Stimulated activated CD8-positive, alpha-beta memory T cell treated with anti-CD3 and anti-CD28 coated beads, Interleukin-12 subunit alpha, Interleukin-12 subunit beta, amount 100 ng/mL, for 4 hours (primary cell): ENCODE data around the gene PPM1L.

ENCODE experiments used
- DNase-seq: peaks from one replicate; pipeline ENCODE4 v3.0.0-alpha.2; 2020; ENCODE audit warnings: low read depth

Gene PPM1L

DNA sequence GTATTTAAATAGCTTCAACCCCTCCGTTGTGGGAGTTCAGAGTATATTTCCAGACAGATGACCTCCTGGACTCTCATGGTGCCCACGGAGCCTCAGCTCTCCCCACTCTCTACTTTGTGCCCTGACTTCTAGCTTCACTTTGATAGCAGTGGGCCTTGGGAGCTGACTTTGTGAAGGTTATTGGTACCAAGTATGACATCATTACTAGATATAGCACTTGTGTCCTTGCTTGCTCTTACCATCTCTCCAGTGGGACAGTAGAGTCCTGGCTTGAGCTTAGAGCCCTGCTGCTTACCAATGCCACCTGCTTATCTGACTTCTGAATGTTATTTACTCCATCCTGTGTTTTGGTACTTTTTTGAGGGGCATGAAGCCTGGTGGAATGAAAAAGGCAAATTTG is 53.4 kb downstream of the PPM1L start:
- DNase-seq = no peak

DNA sequence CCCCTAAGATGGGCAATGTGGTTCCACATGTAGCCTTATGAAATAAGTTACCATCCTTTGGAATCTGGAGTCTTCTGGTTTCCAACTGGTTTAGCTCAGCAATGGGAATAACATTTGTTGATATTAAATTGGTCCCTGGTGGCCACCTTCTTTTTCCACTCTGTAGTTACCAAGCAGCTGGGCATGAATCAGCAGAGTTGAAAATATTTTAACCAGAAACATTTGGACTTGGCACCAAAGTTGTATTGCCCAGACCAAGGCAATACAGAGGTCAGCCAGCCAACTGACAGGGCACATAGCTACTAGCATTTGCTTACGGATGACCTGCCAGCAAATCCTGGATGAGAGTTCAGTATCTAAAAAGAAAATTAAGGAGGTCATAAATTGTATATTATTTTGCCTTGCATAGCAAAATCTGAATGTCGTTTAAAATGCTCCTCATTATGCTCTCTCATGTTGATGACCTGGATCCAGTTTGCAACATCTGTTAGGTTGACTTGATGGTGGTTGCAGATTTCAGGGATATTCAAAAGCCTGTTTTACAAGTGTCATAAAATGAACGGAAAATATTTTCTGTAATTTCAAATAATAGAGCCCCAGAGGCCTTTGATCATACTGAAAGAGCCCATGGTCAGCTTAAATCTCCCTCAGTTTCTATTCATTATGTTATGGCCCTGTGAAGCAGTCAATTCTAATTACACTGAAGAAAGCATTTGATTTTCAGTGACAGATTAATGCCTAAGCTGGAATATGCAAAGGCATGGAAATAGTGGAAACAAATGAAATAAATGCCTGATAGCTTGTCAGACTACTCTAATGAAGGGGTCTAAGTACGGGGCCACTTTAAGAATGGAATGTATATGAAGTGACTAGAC is 54.6 kb downstream of the PPM1L start:
- no peak for DNase-seq

DNA sequence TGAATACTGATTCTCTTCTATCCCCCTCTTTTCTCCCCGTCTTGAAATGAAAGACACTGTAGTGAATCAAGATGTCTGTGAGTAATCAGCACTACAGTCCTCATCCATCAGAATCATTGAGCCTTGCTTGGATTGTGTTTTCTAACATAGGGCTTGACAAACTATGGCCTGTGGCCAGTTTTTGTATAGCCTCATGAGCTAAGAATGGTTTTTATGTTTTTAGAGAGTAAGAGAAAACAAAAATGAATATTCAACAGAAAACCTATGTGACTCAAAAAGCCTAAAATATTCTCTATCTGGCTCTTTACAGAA is 55.2 kb downstream of the PPM1L start:
- DNase-seq = no peak

DNA sequence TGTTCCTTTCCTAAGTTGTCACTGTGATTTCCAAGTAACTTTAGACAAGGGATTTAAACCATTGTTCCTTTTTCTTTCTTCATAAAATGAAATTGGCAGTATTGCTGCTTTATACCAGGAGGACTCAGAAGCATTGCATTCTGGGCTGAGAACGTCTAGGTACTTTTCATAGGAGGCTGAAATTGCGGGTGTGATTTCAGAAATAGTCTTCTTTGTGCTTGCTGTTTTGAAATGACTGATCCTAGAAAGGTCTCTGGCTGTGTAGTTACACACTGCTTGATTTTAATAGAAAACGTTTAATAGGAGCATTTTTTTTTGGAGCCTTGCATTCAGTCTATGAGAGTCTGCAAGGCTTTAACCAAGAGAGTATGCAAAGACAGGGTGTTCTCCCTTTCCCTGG is 56.3 kb downstream of the PPM1L start:
- no peak for DNase-seq

DNA sequence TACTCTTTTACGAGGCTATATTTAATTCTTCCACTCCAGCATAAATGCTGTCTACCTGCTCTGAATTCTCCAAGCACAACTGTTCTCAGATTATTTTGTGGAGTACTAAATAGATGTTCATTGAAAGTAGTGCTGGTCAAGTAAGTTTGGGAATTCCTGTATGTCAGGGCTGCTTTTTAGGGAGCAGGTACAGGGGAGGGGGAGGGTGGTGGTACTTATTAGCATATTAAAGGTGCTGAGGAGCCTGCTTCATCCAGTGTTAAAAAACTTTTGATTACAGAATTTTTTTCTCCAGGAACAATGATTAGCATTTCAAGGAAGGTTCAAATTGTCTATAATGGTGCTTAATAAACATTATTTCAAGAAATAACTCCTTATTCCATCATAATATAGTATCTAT is 59.2 kb downstream of the PPM1L start:
- no peak for DNase-seq

DNA sequence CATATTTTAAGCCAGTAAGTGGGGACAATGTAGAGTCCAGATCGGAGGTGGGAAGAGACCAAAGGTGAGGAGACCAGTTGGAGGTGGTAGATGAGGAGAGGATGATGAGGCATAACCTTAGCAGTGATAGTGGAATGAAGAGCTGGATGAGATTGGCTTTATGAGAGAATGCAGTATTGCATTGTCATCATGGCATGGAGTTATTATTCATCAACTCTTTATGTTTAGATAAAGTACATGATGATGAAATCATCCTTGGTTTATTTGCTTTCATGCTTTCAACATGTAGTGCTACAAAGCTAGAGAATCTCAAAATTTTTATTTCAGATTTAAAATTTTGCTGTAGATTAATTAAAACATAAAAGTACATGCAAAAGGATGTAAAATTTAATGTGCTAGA is 64.0 kb downstream of the PPM1L start:
- no peak for DNase-seq

DNA sequence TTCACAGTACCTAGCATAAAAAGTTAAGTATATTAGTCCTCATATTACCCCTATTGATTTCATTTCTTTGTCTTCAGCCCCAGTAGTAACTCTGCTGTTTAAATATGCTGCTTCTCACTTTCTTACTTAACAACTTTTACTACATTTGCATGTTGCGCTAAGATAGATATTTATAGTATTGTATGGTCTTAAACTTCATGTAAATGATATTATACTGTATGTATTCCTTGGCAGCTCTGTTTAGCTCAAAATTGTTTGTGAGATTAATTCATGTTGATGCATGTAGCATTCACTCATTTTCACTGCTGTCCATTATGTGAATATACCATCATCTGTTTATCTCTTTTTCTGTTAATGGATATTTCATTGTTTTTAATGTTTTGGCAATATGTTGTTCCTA is 64.4 kb downstream of the PPM1L start:
- no peak for DNase-seq

DNA sequence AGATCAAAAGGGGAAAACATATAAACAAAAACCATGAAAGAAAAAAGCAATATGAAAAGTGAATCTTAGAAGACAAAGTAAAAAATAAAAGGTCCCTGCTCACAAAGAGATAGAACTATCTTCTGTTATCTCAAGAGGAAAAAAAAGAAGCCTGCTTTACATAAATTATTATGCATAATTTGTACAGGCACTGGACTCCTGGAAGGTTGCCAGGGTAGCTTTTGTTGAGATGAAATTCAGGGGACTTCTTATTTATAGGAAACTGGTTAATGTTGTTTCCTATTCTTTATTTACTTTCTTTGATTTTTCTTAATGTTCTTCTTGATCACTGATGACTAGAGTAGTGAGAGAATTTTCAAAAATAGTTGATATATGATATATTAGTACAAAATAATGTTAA is 66.9 kb downstream of the PPM1L start:
- DNase-seq = no peak

DNA sequence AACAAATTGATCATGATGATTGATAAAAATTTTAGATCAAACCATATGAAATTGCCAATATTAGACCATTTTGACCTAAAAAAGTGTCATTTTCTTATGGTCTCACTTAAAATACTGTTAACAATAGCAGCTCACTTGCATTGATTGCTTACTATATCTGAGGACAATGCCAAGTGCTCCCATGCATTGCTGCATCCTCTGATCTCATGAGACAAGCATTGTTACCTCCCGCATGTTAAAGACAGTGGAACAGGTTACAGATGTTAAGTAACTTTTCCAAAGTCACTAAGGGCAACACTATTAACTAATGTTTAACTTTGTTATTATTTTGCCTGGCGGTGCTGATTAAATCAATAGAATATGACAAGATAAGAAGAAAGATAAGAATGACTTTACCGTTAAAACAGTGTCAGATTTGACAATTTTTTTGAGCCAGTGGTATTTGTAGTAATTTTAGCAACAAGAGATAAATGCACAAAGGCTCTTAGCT is 69.3 kb downstream of the PPM1L start:
- DNase-seq = no peak

DNA sequence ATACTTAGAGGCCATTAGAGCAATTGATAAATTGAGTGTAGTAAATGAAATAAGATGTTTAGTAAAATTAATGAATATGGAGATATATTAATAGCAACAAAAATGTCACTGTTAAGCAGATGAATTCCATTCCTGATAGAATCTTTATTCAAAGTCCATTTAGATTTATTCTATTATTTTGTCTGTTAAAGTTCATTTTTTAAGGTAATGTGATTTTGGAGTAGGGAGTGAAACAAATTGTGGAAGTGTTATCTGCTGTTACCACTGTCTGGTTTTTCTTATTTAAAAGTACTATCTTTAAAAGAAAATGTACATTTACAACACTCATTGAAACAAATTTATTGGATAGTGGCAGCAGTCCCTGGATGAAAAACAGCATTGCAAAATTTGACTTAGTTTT is 70.4 kb downstream of the PPM1L start:
- DNase-seq = no peak

DNA sequence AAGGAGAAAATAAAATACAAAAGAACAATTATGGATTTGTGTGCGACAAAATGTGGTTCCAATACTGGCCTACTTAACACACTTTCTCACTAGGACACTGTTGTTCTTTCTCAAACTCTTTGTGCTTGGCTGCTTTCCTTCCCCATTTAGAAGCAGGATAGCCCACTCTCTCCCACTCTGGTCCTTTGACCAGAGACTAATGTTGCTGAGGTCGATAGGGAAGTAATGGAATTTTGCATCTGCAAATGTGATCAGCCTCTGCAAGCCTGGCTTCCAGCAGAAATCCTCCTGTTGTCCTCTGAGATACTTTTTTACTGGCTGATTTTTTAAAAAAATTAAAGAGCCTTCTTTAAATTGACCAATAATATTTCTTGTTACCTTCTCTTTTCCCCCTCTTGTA is 71.0 kb downstream of the PPM1L start:
- no peak for DNase-seq

DNA sequence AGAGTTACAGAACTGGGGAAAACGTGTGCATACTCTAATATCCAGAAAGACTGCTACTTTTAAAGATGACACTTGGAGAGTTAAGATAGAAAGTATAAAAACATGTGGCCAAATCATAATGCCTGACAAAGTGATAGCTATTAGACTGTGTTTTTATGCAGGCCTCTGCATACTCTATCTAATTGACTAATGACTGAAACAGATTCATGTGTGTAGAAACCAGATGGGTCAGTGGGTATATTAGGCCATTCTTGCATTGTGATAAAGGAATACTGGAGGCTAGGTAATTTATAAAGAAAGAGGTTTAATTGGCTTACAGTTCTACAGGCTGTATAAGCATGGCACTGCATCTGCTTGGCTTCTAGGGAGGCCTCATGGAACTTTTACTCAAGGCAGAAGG is 71.5 kb downstream of the PPM1L start:
- DNase-seq = no peak

DNA sequence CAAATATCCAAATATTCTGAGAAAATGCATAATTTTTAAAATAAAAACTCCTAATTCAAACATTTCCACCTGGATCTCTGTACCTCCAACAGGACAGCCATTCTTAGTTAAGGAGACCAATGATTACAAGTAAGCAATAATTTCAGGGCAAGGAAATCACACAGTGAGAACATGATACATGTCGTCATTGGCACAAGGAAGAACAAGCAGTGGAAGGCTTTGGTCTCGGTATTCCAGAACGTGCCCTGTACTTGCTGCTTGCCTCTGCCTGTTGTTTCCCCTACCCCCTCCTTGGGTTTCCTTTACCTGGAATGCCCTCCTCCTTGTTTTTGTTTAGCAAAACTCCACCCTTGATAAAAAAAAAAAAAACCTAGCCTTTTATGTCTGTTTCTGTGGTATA is 72.8 kb downstream of the PPM1L start:
- DNase-seq = no peak

DNA sequence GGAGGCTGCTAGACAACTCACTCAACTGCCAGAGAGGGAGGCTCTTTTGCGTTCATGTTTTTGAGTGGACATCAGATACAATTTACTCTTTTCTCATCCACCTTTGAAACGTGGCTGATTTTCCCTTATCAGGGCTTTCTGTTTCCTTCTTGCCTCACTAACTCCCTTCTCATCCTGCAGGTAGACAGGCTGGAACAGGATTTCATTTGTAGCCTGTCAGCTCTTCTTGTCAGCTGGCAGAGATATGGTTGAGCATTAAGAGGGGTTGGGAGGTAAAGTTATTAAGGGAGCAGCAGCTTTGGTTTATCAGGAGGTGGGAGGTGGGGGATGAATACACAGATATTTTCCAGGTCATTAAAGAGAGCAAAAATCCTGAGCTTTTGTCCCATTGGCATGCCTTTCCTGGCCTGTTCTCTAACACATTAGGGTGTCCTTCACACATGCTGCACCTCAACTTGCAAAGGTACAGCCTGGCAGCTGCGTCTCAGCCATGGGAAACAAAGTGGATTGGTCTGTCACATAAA is 73.5 kb downstream of the PPM1L start:
- no peak for DNase-seq

DNA sequence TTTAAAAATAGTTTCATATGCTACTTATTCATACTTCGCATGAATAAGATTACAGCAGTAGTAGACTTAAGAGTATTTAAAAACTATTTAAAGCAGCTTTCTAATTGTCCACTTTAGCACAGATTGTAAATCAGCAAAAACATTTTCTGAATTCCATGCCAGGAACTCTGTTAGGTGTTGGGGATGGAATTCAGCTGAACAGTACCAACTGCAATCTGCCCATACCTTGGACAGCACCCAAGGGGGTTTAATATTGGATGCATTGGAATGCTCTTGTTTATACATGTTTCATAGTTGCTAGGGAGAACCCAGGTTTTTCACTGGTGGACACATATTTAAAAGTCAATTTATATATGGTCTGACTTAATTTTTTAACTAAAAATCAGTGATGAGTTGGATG is 74.8 kb downstream of the PPM1L start:
- DNase-seq = no peak

DNA sequence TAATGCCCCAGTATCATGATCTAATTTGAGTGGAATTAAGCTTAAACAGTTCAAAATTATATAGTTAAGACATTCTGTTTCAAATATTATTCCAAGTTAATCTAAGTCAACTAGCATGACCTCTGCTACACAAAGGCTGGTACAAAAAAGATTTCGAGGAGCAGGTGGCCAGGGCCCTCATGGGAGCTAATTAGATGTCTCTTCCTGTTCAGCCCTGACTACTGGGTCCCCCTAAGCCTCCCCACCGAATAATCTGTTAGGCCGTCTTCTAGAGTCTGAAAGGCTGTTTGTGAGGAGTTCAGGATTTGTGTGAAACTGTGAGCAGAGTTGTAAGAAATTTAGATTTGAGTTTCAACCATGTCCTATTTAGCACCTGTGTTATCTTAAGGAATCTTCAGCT is 75.4 kb downstream of the PPM1L start:
- DNase-seq = no peak

DNA sequence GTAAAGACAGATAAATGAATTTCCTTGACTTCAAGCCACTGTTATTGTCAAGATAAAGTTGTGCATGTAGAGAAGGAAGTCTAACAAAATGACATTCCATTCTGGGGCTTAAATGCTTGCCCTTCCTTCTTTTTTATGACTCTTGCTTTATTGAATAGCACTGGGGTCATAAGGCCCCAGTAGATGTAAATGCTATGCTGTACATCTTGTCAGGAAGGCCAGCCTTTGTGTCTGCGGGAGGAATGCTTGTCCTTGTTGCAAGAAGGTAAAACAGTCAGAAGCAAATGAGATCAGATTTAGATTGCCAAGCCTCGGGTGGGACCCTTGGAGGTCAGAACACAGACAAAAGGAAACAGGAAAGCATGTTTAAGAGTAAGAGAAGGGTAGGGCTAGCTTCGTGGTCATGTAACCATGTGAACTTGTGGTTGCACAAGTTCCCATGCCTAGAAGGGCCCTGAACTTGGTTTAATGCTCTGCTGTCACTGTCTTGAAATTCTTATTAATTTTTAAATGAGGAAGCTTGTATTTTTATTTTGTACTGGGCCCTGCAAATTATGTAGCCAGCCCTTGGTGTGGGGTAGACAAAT is 81.5 kb downstream of the PPM1L start:
- no peak for DNase-seq

DNA sequence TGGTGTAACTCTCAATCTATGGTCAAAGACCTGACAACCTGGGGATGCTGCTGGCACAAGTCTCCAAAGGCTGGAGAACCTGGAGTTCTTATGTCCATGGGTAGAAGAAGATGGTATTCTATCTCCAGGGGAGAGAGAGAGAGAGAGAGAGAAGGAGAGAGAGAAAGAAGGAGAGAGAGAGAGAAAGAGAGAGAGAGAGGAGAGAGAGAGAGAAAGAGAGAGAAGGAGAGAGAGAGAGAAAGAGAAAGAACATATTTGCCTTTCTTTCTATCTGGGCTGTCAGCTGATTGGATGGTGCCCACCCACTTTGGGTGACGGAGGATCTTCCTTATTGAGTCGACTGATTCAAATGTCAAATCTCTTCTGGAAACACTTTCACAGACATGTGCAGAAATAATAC is 84.6 kb downstream of the PPM1L start:
- DNase-seq = no peak

DNA sequence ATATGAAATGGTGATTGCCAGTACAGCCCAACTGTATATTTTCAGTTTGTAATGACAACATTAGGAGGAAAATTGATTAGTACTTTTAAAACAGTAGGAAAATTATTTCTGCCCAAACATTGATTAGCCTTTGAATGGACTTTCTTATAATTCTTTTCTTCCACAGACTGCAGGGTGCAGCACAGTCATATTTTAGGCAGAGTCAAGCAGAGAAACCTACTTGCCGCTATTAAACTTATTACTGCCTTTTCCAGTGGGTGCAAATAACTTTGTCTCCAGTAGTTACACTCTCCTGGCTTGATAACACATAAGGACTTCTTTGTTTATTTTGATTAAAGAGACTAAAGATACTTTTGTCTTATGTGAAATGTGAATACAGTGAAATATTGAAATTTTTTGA is 85.4 kb downstream of the PPM1L start:
- no peak for DNase-seq

DNA sequence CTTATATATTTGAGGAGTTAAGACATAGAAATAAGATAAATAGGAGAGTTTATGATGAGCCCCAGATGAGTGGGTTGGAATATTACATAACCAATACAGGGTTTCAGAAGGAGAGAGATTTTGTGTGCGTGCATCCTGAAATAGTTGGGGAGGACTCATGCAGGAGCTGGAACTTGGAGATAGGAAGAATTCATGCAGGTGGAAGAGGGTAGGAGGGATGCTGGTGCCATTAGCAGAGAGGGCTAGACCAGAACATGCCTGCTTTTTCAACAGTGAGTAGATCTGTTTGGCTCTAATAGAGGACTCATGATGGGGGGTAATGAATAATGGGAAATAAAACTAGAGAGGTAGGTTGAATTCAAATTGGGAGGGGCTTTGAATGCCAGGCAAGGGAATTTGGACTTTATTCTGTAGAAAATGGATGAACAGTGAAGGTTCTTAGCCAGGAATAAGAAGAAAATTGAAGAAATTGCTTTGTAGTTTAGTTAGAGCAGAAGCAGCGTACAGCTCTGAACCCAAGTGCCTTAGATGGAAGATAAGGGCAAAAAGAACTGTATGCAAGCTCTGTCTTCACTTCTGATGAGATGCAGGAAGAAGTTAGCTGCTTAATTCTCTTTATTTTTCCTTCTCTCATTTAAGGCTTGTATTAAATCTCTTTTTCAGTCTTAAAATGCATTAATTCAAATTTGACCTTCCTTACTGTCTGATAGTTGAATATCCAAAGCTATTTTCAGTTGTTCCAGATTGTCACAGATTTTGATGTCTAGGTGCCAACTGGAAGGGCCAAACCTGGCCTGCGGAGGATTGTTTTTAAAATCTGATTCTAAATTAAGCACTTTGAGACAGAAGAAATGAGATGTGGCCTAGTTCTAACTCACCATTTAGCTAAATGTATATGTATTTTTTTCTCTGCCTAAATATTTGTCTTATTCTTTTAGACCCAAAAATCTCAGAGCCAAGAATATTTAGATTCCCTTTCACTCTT is 86.3 kb downstream of the PPM1L start:
- no peak for DNase-seq

DNA sequence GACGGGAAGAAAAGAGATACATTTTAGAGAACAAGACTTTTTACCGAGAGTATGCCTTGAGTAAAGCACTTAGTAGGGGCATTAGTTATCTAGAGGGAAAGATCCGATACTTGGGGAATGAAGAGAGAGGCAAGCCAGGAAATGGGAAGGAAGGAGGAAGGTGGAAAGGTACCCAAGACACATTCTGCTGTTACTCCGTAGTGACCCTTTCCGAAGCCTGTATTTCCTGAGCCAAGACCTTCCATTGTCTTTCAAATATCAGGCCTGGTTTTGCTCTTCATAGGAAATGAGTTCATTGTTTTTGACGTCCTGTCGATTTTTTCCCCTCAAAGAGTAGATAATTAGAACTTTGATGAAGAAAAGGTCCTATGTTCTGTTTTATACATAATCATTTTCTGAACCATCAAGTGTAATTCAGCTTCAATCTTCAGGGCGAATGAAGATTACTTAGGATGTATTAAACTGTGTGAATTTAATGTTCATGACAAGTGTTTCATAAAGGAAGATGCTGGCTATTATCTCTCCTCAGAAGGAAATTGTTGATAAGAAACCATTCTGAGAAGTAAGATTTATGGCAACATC is 95.7 kb downstream of the PPM1L start:
- DNase-seq = no peak

DNA sequence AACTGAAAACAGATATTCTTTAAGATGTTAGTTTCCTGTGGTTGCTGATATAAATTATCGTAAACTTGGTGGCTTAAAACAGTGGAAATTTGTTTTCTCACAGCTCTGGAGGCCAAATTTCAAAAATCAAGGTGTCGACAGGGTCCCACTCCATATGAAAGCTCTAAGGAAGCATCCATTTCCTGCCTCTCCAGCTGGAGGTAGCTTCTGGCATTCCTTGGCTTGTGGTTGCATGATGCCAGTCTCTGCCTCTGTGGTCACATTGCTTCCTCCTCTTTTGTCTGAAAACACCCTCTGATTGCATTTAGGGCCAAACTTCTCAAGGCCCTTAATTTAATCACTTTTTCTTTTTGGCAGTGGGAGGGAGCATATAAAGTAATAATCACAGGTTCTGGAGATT is 96.8 kb downstream of the PPM1L start:
- DNase-seq = no peak
